Measurements from ENCODE around the gene LCN10.
"Not testable (repeated sequence)": the region's sequence is repeated elsewhere in the genome, so short reads cannot be mapped to it uniquely, and the experiment has no call there.

LCN10 gene

GRCh38 chr9:136766410-136767120 is 23.8 kb upstream of the LCN10 start:
- H3K9ac ChIP-seq (ENCODE audit: low read depth, low read length); H3K27me3 ChIP-seq (ENCODE audit: control insufficient read depth, insufficient read depth, low read length); H3K9me3 ChIP-seq (ENCODE audit: control insufficient read depth, insufficient read depth, low read length); H3K4me3 ChIP-seq (ENCODE audit: low read depth, low read length); H3K36me3 ChIP-seq (ENCODE audit: control insufficient read depth, insufficient read depth, low read length); H3K4me1 ChIP-seq (ENCODE audit: control insufficient read depth, insufficient read depth, low read length); H3K27ac ChIP-seq (ENCODE audit: low read depth, low read length): not testable (repeated sequence)

GRCh38 chr9:136765745-136766409 is 23.1 kb upstream of the LCN10 start:
- H3K27ac ChIP-seq (ENCODE audit: low read depth, low read length); H3K4me1 ChIP-seq (ENCODE audit: control insufficient read depth, insufficient read depth, low read length); H3K36me3 ChIP-seq (ENCODE audit: control insufficient read depth, insufficient read depth, low read length); H3K27me3 ChIP-seq (ENCODE audit: control insufficient read depth, insufficient read depth, low read length); H3K9ac ChIP-seq (ENCODE audit: low read depth, low read length); H3K4me3 ChIP-seq (ENCODE audit: low read depth, low read length); H3K9me3 ChIP-seq (ENCODE audit: control insufficient read depth, insufficient read depth, low read length): not testable (repeated sequence)

DNA sequence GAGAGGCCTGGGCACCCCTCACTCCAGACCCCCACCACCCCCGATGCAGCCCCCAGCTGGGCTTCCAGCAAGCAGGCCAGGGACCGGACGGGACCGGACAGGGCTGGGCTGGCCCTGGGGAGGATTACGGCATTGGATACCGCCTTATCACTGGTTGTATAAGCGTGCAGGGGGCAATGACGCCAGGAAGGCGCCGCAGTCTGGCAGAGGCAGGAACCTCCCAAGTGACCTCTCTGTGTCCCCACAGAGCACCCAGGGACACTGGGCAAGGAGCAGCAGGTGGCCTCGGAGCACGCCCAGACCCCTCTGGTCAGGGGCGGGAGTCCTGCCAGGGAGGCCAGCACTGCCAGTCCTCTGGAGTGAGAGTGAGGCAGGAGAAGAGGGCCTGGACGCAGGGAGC is 22.3 kb upstream of the LCN10 start:
- Histone ChIP-seq H3K27me3 (ENCODE audit: control insufficient read depth, insufficient read depth, low read length) (no peaks in the 10 kb centered on the region), H3K9me3 (ENCODE audit: control insufficient read depth, insufficient read depth, low read length) (no peaks in the 10 kb centered on the region), H3K27ac (ENCODE audit: low read depth, low read length) (no peak overlapping the region), H3K4me3 (ENCODE audit: low read depth, low read length) (no peak overlapping the region), H3K4me1 (ENCODE audit: control insufficient read depth, insufficient read depth, low read length) (no peaks in the 10 kb centered on the region; the same call in 1 of the 2 replicates), H3K36me3 (ENCODE audit: control insufficient read depth, insufficient read depth, low read length) (no peaks in the 10 kb centered on the region), H3K9ac (ENCODE audit: low read depth, low read length) (no peak overlapping the region)

DNA sequence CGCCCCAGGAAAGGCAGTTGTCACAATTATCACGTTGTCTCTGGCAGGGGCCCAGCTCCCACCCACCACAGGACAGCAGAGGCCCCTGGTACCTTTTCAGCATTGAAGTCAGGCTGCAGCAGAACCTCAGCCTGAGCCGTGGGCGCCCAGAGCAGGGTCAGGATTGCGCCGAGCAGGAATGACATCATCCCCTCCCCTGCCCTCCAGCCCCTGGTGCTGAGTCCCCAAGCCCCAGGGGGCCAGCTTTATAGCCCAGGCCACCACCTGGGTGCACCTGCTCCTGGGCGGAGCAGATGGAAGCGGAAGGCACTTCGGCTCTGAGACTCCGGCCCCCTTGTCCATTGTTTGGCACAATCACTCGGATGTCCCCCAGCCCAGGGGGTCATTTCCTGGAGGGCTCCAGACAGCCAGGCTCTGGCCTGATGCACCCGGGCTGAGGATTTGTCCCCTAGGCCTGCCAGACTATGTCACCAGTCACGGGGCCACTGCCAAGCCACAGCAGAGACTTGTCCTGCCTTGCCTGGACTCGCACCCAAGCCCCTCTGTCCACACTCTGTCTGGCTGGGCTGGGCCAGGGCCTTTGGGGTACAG is 21.7 kb upstream of the LCN10 start, which contains the start of gene LCN15:
Gene LCN15, minus strand, starts transcription at position 218 of the 591 bp plus-strand sequence. Its CDS starts 30 bp downstream, at position 188.
- H3K27ac ChIP-seq (ENCODE audit: low read depth, low read length): no peak within 1 kb of the TSS
- H3K9ac ChIP-seq (ENCODE audit: low read depth, low read length): no peak within 1 kb of the TSS
- no peaks in the 10 kb centered on the region; the same call in 1 of the 2 replicates for H3K4me1 ChIP-seq (ENCODE audit: control insufficient read depth, insufficient read depth, low read length)
- no peaks in the 10 kb centered on the region for H3K36me3 ChIP-seq (ENCODE audit: control insufficient read depth, insufficient read depth, low read length)
- no peaks in the 10 kb centered on the region for H3K27me3 ChIP-seq (ENCODE audit: control insufficient read depth, insufficient read depth, low read length)
- H3K9me3 ChIP-seq (ENCODE audit: control insufficient read depth, insufficient read depth, low read length): no peaks in the 10 kb centered on the region
- peak within 1 kb of the TSS; percentile 37; the same call in 1 of the 2 replicates for H3K4me3 ChIP-seq (ENCODE audit: low read depth, low read length)

DNA sequence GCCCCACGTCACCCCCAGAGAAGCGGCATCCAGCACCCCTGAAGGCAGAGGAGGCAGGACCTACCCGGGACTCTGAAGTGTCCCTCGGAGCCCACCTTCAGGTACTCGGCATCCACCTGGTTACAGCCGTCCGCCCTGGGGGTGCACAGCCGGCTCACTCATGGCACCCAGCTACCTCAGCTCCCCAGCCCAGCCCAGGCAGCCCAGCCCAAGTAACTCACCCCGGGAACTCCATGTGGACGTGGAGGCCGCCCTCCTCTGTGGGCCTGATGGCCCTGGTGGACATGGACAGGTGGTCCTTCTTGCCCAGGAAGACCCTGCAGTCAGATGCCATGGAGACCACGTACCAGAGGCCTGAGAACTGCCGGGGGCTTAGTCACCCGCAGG is 20.9 kb upstream of the LCN10 start:
- H3K4me1 ChIP-seq (ENCODE audit: control insufficient read depth, insufficient read depth, low read length): no peaks in the 10 kb centered on the region; the same call in 1 of the 2 replicates
- no peak overlapping the region for H3K27ac ChIP-seq (ENCODE audit: low read depth, low read length)
- peak overlapping the region; percentile 37; the same call in 1 of the 2 replicates for H3K4me3 ChIP-seq (ENCODE audit: low read depth, low read length)
- no peaks in the 10 kb centered on the region for H3K27me3 ChIP-seq (ENCODE audit: control insufficient read depth, insufficient read depth, low read length)
- H3K9ac ChIP-seq (ENCODE audit: low read depth, low read length): no peak overlapping the region
- H3K9me3 ChIP-seq (ENCODE audit: control insufficient read depth, insufficient read depth, low read length): no peaks in the 10 kb centered on the region
- H3K36me3 ChIP-seq (ENCODE audit: control insufficient read depth, insufficient read depth, low read length): no peaks in the 10 kb centered on the region

GRCh38 chr9:136762915-136763648 is 20.3 kb upstream of the LCN10 start:
- H3K4me3 ChIP-seq (ENCODE audit: low read depth, low read length): peak overlapping the region; percentile 37
- no peaks in the 10 kb centered on the region for H3K36me3 ChIP-seq (ENCODE audit: control insufficient read depth, insufficient read depth, low read length)
- no peaks in the 10 kb centered on the region for H3K27me3 ChIP-seq (ENCODE audit: control insufficient read depth, insufficient read depth, low read length)
- H3K27ac ChIP-seq (ENCODE audit: low read depth, low read length): no peak overlapping the region
- H3K4me1 ChIP-seq (ENCODE audit: control insufficient read depth, insufficient read depth, low read length): no peaks in the 10 kb centered on the region; the same call in 1 of the 2 replicates
- H3K9me3 ChIP-seq (ENCODE audit: control insufficient read depth, insufficient read depth, low read length): no peaks in the 10 kb centered on the region
- no peak overlapping the region for H3K9ac ChIP-seq (ENCODE audit: low read depth, low read length)

GRCh38 chr9:136762221-136762691 is 19.5 kb upstream of the LCN10 start:
- no peak overlapping the region for H3K4me3 ChIP-seq (ENCODE audit: low read depth, low read length)
- H3K27me3 ChIP-seq (ENCODE audit: control insufficient read depth, insufficient read depth, low read length): no peaks in the 10 kb centered on the region
- H3K36me3 ChIP-seq (ENCODE audit: control insufficient read depth, insufficient read depth, low read length): no peaks in the 10 kb centered on the region
- H3K27ac ChIP-seq (ENCODE audit: low read depth, low read length): no peak overlapping the region
- H3K9ac ChIP-seq (ENCODE audit: low read depth, low read length): no peak overlapping the region
- H3K9me3 ChIP-seq (ENCODE audit: control insufficient read depth, insufficient read depth, low read length): no peaks in the 10 kb centered on the region
- no peaks in the 10 kb centered on the region; the same call in 1 of the 2 replicates for H3K4me1 ChIP-seq (ENCODE audit: control insufficient read depth, insufficient read depth, low read length)

- H3K9ac ChIP-seq (ENCODE audit: low read depth, low read length): no peak overlapping the region
- no peaks in the 10 kb centered on the region; the same call in 1 of the 2 replicates for H3K4me1 ChIP-seq (ENCODE audit: control insufficient read depth, insufficient read depth, low read length)
- H3K36me3 ChIP-seq (ENCODE audit: control insufficient read depth, insufficient read depth, low read length): no peaks in the 10 kb centered on the region
- no peak overlapping the region for H3K4me3 ChIP-seq (ENCODE audit: low read depth, low read length)
- no peaks in the 10 kb centered on the region for H3K27me3 ChIP-seq (ENCODE audit: control insufficient read depth, insufficient read depth, low read length)
- no peak overlapping the region for H3K27ac ChIP-seq (ENCODE audit: low read depth, low read length)
- no peaks in the 10 kb centered on the region for H3K9me3 ChIP-seq (ENCODE audit: control insufficient read depth, insufficient read depth, low read length)
Measured at GRCh38 chr9:136761545-136761981, 18.8 kb upstream of the LCN10 start.

GRCh38 chr9:136760834-136761544 is 18.2 kb upstream of the LCN10 start:
- not testable (repeated sequence) for H3K27ac ChIP-seq (ENCODE audit: low read depth, low read length); H3K4me3 ChIP-seq (ENCODE audit: low read depth, low read length); H3K9me3 ChIP-seq (ENCODE audit: control insufficient read depth, insufficient read depth, low read length); H3K27me3 ChIP-seq (ENCODE audit: control insufficient read depth, insufficient read depth, low read length); H3K4me1 ChIP-seq (ENCODE audit: control insufficient read depth, insufficient read depth, low read length); H3K36me3 ChIP-seq (ENCODE audit: control insufficient read depth, insufficient read depth, low read length); H3K9ac ChIP-seq (ENCODE audit: low read depth, low read length)

DNA sequence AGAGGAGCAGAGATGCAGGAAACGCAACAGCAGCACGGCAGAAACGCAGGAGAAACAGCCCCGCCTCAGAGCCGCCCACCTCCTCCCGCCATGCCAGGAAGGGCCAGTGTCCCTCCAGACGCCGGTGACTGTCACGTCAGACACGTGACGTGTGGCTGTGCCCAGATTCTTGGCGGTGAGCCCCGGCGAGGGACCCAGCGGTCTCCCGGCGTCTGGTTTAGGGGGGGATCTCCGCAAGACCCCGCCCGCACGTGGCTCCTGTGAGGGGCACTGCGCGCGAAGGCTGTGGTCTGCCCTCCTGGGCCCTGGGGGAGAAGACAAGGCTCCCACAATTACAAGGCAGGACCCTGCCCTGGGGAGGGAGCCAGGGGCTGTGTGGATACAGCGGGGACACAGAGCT is 17.7 kb upstream of the LCN10 start:
- no peaks in the 10 kb centered on the region for H3K36me3 ChIP-seq (ENCODE audit: control insufficient read depth, insufficient read depth, low read length)
- no peaks in the 10 kb centered on the region for H3K9me3 ChIP-seq (ENCODE audit: control insufficient read depth, insufficient read depth, low read length)
- no peak overlapping the region for H3K4me3 ChIP-seq (ENCODE audit: low read depth, low read length)
- H3K9ac ChIP-seq (ENCODE audit: low read depth, low read length): no peak overlapping the region
- no peaks in the 10 kb centered on the region for H3K27me3 ChIP-seq (ENCODE audit: control insufficient read depth, insufficient read depth, low read length)
- no peak overlapping the region for H3K27ac ChIP-seq (ENCODE audit: low read depth, low read length)
- H3K4me1 ChIP-seq (ENCODE audit: control insufficient read depth, insufficient read depth, low read length): no peaks in the 10 kb centered on the region; the same call in 1 of the 2 replicates

All from HUES48 (cell line).